ENCODE results near the gene OR2A25. TPM values are rescaled to one million over a fixed set of nuclear protein-coding genes. Genes with fewer than 3 reads are reported as not detected.
"Not testable (repeated sequence)": the region's sequence is repeated elsewhere in the genome, so short reads cannot be mapped to it uniquely, and the experiment has no call there.

Gene OR2A25
- total RNA-seq, 1 donor from 2014 or later: not detected

DNA sequence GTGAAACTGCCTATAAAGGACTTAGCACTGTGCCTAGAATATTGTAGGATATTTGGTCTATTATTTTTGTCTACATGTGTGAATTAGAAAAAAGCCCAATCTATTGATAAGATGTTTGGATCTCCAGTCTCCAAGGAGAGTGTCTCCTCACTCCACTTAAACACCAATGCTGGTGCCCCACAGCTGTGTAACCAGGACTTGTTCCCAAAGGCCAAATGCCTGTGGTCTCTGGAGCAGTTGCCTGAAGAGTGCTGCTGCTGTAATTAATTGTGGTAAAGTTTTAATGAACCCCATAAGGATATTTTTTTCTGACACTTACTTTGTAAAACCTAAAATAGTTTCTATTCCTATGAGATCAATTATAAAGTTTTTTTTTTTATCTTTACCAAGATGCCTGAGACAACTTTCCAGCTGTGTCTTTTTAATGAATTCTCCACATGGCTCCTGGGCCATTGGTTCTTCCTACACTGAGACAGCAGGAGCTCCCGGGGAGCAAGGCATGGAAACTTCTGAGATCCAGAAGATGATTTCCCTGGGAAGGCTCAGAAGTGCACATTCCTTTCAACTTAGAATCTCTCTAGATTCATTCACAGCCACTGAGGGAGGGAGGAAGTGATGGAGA is 32.1 kb upstream of the OR2A25 start:
- TF ChIP-seq, protein P1, sequence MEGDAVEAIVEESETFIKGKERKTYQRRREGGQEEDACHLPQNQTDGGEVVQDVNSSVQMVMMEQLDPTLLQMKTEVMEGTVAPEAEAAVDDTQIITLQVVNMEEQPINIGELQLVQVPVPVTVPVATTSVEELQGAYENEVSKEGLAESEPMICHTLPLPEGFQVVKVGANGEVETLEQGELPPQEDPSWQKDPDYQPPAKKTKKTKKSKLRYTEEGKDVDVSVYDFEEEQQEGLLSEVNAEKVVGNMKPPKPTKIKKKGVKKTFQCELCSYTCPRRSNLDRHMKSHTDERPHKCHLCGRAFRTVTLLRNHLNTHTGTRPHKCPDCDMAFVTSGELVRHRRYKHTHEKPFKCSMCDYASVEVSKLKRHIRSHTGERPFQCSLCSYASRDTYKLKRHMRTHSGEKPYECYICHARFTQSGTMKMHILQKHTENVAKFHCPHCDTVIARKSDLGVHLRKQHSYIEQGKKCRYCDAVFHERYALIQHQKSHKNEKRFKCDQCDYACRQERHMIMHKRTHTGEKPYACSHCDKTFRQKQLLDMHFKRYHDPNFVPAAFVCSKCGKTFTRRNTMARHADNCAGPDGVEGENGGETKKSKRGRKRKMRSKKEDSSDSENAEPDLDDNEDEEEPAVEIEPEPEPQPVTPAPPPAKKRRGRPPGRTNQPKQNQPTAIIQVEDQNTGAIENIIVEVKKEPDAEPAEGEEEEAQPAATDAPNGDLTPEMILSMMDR (conservative IDR thresholded peaks at IDR 0.05; ENCODE audit: low read depth, low read length): no peak
- no peak overlapping the region for H3K4me3 ChIP-seq (ENCODE audit: low read depth, low read length)
- DNase-seq (ENCODE audit: low read depth): no peak

DNA sequence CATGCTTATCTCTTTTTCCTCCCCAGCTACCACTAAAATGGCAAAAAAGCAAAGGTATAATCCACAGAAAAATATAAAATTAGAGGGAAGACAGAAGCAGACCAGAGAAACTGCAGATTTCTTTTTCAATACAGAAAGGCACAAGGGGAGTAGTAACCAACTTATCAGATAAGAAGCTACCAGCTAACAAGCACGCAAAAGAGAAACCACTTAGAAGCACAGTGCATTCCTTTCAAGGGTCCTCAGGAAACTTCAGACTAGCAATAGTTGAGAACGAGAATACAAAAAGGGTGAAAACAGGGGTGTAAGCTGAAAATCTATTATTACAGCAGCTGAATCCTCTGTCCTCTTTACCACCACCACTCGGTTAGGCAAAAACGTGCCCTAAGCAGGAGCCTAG is 30.7 kb upstream of the OR2A25 start:
- no peak overlapping the region for H3K4me3 ChIP-seq (ENCODE audit: low read depth, low read length)
- TF ChIP-seq, protein P1 (conservative IDR thresholded peaks at IDR 0.05; ENCODE audit: low read depth, low read length): no peak
- no peak for DNase-seq (ENCODE audit: low read depth)

DNA sequence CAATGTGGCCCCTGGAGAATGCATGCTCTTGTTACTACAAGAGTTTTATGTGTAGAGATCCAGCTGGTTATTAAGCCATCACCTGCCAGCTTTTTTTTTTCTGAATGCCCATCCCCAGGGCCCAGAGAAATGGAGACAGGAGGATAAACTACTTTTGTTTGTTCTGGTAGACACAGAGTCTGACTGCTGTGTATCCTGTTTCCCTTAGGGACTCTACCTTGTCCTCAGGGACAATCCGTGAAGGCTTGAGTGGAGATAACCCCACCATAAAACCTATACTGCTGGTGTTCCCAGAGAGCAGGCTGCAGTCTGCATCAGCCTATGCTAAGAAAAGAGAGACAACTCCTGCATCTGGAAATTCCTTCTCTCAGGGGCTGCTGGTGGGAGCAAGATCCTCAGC is 21.0 kb upstream of the OR2A25 start, which contains the start of gene OR2A5:
OR2A5 (plus strand) TSS at position 301 of the 400 bp plus-strand sequence. CDS start 1,454 bp downstream, outside the sequence.
- TF ChIP-seq, protein P1 (conservative IDR thresholded peaks at IDR 0.05; ENCODE audit: low read depth, low read length): no peak
- no peak within 1 kb of the TSS for H3K4me3 ChIP-seq (ENCODE audit: low read depth, low read length)

DNA sequence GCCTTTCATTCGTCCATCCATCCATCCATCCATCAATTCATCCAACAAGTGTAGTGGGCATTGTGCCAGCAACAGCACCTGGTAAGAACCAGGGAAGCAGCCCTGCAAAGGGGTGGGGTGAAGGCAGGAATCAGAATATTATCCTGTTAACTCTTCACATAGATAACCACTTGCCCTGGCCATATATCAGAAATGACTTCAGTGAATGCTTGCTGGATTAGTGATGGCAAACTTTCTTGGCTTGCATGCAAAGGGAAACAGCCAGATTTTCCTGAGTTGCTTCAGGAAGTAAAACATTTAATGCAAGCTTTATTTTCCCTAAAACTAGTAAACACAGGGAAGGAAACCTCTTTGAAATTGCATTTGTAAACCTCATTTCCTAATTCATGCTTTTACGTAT is 20.1 kb upstream of the OR2A25 start:
- H3K4me3 ChIP-seq (ENCODE audit: low read depth, low read length): no peak overlapping the region
- TF ChIP-seq, protein P1 (conservative IDR thresholded peaks at IDR 0.05; ENCODE audit: low read depth, low read length): no peak
- DNase-seq (ENCODE audit: low read depth): no peak

More for the DNA sequence above, 21.0 kb upstream of the OR2A25 start, which contains the start of gene OR2A5:
- no peak for DNase-seq (ENCODE audit: low read depth)

DNA sequence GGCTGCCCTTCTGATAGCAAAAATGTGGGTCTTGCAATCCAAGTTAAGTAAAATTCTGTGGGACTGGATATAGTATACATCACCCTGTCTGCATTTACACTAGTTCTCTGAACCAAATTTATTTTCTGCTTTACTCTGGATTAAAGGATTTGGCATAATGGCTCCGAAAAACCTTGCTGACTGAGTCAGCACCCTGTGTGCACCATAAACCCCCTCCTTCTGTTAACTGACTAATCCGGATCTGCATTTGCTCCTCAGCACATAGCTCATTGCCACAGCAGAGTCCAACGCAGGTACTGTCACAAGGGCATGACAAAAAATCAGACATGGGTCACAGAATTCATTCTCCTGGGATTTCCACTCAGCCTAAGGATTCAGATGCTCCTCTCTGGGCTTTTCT is 19.5 kb upstream of the OR2A25 start:
- H3K4me3 ChIP-seq (ENCODE audit: low read depth, low read length): no peak overlapping the region
- no peak for DNase-seq (ENCODE audit: low read depth)
- TF ChIP-seq, protein P1 (conservative IDR thresholded peaks at IDR 0.05; ENCODE audit: low read depth, low read length): no peak

DNA sequence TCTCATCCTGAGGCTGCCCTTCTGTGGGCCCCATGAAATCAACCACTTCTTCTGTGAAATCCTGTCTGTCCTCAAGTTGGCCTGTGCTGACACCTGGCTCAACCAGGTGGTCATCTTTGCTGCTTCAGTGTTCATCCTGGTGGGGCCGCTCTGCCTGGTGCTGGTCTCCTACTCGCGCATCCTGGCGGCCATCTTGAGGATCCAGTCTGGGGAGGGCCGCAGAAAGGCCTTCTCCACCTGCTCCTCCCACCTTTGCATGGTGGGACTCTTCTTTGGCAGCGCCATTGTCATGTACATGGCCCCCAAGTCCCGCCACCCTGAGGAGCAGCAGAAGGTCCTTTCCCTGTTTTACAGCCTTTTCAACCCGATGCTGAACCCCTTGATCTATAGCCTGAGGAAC is 18.7 kb upstream of the OR2A25 start:
- not testable (repeated sequence) for H3K4me3 ChIP-seq (ENCODE audit: low read depth, low read length); DNase-seq (ENCODE audit: low read depth)

DNA sequence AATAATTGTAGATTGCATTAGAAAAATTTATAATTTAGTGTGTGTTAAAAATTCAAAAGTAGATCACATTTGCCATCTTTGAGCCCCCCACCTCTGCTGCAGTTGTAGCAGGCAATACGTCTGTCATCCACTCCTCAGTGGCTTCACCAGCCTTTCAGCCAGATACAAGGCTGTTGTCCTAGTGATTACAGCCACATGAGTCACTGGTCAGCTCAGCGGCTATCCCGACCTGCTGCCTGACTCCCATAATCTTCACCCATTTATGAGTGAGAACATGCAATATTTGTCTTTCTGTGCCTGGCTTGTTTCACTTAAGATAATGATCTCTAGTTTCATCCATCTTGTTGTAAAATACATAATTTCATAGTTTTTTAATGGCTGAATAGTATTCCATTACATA is 11.7 kb upstream of the OR2A25 start:
- H3K4me3 ChIP-seq (ENCODE audit: low read depth, low read length): no peak overlapping the region
- peak; percentile 6 for DNase-seq (ENCODE audit: low read depth)
- TF ChIP-seq, protein P1 (conservative IDR thresholded peaks at IDR 0.05; ENCODE audit: low read depth, low read length): no peak
